NCI-H82 treated with DMSO at 0.1 percent for 48 hours (cell line): ENCODE data around the gene PDGFC.

ENCODE experiments used
- DNase-seq: peaks from one replicate; lab custom pipeline; 2025; ENCODE audit not compliant: unreplicated experiment; lab: John Stamatoyannopoulos, UW

PDGFC gene

GRCh38 chr4:156754832-156755570 lies 216.6 kb downstream of the PDGFC start:
- no peak for DNase-seq

- DNase-seq: no peak
Measured at GRCh38 chr4:156751486-156751885, 220.1 kb downstream of the PDGFC start.

GRCh38 chr4:156749426-156750403 lies 221.9 kb downstream of the PDGFC start:
- no peak for DNase-seq

DNA sequence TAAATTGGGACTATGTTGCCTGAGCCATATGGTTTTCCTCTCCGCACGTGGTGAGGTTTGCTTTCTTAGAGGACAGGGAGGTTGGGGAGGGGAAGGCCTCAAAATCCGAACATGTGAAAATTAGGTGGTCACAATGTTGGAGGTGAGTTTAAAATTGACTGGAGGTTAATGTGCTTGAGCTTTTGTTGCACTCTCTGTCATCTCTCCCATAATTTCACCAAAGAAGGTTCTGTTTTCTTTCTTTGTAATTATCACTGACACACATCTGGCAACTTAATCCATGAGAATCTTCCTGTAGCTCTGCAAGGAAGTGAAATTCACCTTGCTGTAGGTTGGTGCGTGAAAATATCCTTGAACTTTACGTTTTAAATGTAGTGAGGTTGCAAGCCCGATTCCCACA lies 225.5 kb downstream of the PDGFC start:
- DNase-seq: no peak

- peak; percentile 55 for DNase-seq
Measured at GRCh38 chr4:156738766-156739165, 232.8 kb downstream of the PDGFC start.

DNA sequence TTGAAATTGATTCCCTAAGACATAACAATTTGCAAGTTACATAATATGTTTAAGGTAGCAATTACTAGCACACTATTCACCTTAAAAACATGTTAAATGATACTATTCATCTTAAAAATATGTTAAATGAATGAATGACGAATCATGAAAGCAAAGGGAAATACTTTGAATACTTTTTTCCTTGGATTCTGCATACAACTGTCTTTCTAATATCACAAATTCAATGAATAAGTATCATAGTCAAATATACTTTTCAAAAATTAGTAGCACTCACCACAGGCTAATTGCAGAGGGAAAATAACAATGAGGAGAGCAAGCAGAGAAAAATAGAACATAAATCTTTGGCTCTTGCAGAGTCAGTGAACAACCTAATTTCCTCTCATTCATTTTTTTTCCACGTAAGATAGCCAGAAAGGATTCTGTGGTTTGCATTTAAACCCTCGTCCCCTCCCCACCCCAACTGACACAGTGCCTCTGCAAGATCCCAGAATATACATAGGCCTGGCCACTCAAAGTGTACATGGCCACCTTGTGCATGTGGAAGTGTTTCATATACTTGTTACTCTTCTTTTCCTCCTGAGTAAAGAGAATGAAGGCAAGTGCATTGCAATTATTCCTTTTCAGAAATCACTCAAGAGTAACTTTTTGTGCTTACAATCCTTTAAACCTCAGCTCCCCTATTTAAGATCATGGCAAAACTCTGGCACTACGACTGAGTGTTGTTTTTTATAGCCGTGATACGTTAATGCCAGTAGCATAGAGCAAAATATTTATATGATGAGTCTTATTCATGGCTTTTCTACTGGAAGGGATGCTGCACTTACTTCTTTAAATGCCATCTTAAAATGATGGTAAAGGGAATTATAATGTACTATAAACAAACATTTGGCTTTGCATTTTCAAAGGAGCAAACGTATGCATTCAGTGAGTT lies 236.4 kb downstream of the PDGFC start:
- no peak for DNase-seq

DNA sequence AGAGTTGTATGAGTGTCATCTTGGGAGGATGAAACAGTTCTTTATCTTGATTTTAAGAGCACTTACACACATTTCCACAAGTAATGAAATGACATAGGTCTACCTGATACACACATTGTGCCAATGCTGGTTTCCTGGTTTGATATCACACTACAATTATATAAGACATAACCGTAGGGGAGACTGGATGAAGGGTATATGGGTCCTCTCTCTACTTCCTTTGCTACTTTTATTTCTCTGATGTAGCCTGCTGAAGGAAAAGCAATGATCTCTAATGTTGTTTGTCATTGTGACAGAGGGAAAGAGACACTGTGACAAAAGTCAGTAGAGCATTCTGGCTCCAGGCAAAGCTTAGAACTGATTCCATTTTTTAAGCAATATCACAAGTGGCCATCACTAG lies 238.0 kb downstream of the PDGFC start:
- DNase-seq: no peak

DNA sequence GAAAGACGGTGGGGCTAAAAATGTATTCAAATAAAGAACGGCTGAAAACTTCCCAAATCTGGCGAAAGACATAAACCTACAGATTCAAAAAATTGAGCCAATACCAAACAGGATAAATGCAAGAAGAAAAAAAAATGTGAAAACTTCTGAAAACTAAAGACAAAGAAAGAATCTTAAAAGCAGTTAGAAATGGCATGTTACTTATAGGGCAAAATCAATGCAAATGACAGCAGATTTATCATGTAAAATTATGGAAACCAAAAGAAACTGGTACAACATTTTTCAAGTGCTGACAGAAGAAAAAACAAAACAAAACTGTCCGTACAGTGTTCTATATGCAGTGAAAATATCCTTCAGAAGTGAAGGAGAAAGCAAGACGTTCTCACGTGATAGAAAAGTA lies 239.0 kb downstream of the PDGFC start:
- no peak for DNase-seq

DNA sequence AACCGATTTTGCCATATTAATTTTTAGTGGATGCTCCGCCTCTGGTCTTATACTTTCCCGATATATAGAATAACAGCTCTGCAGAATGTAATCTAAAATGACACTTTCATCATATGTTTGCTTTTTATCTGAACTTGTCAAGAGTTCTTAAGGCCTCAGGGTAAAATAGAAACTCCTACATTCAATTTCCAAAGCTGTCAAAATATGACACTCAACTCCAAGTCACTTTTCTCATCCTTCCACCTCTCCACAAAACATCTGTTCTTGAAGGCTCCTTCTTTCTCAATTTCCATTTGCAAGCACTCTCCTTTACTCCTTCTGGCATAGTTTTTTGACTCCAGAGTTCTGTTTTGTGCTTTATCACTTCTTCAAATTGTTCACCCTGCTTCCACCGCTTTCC lies 242.2 kb downstream of the PDGFC start:
- DNase-seq: no peak

DNA sequence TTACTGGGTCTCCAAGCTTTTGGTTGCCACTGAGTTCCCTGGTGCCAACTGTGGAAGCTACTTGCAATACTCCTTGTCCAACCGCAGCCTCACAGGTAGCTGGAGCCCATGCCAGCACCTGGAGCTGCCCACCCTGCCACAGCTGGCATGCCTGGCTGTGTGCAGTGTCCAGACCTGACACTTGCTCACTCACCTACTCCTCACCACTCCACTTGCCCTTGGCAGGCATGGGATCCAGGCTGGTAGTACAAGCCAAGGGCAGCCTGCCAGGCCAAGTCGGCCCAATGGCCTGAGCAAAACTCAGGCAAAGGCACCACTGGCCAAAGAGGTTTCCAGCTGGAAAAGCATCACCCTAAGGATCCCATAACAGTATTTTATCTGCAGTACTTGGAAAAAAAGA lies 246.3 kb downstream of the PDGFC start:
- DNase-seq: no peak

DNA sequence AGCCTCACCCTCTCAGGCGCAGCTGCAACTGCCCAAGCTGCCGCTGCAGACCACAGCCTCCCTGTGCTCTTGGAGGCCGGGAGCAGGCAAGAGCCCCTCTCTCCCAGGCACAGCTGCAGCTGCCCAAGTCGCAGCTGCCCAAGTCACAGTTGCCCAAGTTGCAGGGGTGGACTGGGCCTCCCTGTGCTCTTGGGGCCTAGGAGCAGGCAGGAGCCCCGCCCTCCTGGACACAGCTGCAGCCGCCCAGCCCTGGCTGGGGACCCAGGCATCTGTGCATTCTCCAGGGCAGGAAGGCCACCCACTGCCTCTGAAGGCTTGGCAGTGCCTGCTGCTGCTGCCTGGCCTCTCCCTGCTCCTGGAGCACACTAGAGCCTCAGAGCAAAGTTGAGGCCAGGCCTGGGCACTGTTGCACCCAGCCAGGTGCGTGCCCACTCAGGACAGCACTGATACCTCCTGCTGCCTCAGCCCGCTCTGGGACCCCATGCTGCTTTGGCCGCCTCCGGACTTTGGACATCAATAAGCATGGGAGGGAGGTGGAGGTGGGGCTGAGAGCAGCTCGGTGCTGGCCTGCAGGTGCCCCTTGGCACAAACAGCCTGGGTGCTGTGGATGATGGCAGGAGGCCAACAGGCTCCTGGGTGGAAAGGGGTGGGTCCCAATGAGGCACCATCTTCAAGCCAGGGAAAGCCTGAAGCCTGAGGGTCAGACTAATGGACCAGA lies 247.5 kb downstream of the PDGFC start:
- no peak for DNase-seq

DNA sequence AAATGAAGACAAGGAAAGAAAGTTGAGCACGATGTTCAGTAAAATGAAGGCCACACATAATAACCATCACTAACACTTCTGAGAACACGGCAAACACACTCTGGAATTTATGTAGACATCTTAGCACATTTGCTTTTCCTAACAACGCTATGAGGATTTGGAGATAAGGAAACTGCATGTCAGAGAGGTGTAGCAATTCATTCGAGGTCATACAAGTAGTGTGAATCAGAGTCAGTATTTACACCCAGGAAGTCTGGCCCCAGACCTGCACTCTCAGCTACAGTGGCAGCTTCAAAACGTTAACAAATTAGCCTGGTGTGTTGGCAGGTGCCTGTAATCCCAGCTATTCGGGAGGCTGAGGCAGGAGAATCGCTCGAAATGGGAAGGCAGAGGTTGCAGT lies 253.4 kb downstream of the PDGFC start:
- no peak for DNase-seq

- peak; percentile 51 for DNase-seq
Measured at GRCh38 chr4:156711193-156711590, 260.4 kb downstream of the PDGFC start.
